Stimulated activated naive CD8-positive, alpha-beta T cell treated with anti-CD3 and anti-CD28 coated beads, Interleukin-15, Interleukin-2, amounts not matched to agents 100 ng/mL and 50 ng/mL, for 24 hours (primary cell): ENCODE data around the gene CACNA1C.

Experiments
- H3K27ac Mint-ChIP-seq: one replicate; pipeline ENCODE4 v1.8.0; 2021; ENCODE audit warnings: mild to moderate bottlenecking, mixed read lengths
- H3K27me3 Mint-ChIP-seq: one replicate; pipeline ENCODE4 v1.8.0; 2021; ENCODE audit warnings: mixed read lengths
- H3K36me3 Mint-ChIP-seq: one replicate; pipeline ENCODE4 v1.8.0; 2021; ENCODE audit warnings: low read depth, mixed read lengths
- H3K4me1 Mint-ChIP-seq: one replicate; pipeline ENCODE4 v1.8.0; 2021; ENCODE audit warnings: low read depth, mixed read lengths
- H3K4me3 Mint-ChIP-seq: one replicate; pipeline ENCODE4 v1.8.0; 2021; ENCODE audit warnings: mild to moderate bottlenecking, mixed read lengths
- H3K9me3 Mint-ChIP-seq: one replicate; pipeline ENCODE4 v1.8.0; 2021; ENCODE audit warnings: mixed read lengths

CACNA1C gene

DNA sequence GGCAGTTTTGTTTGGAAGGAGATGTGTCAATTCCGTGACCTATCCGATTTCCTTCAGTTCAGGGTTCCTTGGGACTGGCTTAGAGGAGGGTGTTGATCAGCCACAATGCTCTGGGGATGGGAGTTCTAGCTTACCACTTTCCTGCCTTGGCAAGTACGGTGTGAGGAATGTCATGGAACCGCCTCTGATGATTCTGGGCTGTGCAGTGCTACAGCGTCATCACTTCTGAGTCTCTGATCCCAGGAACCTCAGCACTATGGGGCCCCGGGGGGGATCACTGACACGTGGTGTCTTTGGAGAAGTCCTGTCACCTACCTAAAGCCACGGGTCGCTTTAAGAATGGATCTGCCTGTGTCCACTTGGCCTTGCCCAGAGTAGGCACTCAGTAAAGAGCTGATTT is 470.5 kb downstream of the CACNA1C start:
- Mint-ChIP-seq H3K27me3 (peaks cover 4% of the 10 kb centered on the region), H3K27ac (no peak overlapping the region), H3K4me1 (no peaks in the 10 kb centered on the region), H3K36me3 (no peaks in the 10 kb centered on the region), H3K9me3 (no peaks in the 10 kb centered on the region), H3K4me3 (no peak overlapping the region)

- Mint-ChIP-seq H3K27ac (no peak overlapping the region), H3K9me3 (no peaks in the 10 kb centered on the region), H3K4me1 (no peaks in the 10 kb centered on the region), H3K4me3 (no peak overlapping the region), H3K36me3 (no peaks in the 10 kb centered on the region), H3K27me3 (peaks cover 4% of the 10 kb centered on the region)
These were observed 471.1 kb downstream of the CACNA1C start for GRCh38 chr12:2523844-2524243.

DNA sequence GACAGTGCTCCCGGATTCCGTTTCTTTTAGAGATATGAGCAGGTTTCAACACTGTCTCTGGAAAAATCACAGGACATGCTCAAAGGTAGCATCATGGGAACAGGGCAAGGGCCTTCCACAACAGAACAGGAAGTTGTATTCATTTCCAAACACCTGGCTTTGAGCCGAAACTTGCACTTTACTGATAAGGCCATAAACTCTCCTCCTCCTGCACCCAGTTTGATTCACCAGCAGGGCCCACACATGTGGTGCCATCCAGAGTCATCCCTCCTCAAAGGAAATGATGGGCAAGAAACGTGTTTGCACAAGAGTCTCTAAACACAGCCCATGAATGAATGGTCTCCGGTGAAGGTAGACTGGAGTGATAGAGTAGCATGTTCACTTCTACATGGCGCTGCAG is 473.6 kb downstream of the CACNA1C start:
- no peak overlapping the region for H3K27ac Mint-ChIP-seq
- H3K4me1 Mint-ChIP-seq, result no peaks in the 10 kb centered on the region
- H3K36me3 Mint-ChIP-seq, result no peaks in the 10 kb centered on the region
- H3K9me3 Mint-ChIP-seq, result no peaks in the 10 kb centered on the region
- no peak overlapping the region for H3K4me3 Mint-ChIP-seq
- peaks cover 4% of the 10 kb centered on the region for H3K27me3 Mint-ChIP-seq

DNA sequence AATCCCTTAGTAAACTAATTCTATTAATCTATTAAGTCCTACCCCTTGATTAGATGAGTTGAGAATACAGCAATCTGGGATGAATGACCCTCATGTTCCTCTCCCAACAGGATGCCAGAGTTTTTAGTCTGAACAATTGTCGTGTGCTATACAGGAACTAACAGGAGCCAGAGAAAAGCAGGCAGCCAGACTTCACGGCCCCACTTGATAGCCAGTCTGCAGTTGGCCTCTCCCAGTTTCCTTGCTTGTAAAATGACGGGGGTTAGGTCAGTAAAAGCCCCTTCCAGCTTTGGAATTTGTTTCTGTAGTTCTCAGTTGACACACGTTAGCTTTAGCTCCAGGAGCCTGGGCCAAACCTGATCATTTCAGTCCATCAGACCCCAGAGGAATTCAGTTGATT is 475.2 kb downstream of the CACNA1C start:
- H3K4me3 Mint-ChIP-seq, result no peak overlapping the region
- H3K36me3 Mint-ChIP-seq, result no peaks in the 10 kb centered on the region
- no peaks in the 10 kb centered on the region for H3K9me3 Mint-ChIP-seq
- H3K27me3 Mint-ChIP-seq, result peaks cover 4% of the 10 kb centered on the region
- no peak overlapping the region for H3K27ac Mint-ChIP-seq
- no peaks in the 10 kb centered on the region for H3K4me1 Mint-ChIP-seq

DNA sequence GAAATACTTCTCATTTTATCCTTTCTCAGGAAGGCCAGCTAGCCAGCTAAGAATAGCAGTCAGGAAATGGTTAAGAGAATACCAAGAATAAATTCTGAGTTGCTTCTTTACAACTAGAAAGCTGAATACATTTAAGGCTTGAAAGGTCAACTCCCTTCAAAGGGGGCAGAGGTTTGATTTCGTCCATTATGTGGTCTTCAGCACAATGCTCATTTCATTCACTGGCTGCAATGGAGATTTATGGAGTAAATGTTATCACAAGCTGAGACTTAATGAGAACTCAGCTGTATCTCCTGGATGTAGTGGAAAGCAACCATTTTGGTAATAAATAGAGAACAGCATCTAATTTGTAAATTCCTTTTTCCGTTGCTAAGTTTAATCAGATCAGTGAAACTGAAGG is 477.0 kb downstream of the CACNA1C start:
- H3K27me3 Mint-ChIP-seq, result no peaks in the 10 kb centered on the region
- H3K9me3 Mint-ChIP-seq, result no peaks in the 10 kb centered on the region
- no peak overlapping the region for H3K4me3 Mint-ChIP-seq
- H3K36me3 Mint-ChIP-seq, result no peaks in the 10 kb centered on the region
- no peaks in the 10 kb centered on the region for H3K4me1 Mint-ChIP-seq
- H3K27ac Mint-ChIP-seq, result no peak overlapping the region

- Mint-ChIP-seq H3K9me3 (no peaks in the 10 kb centered on the region), H3K4me3 (no peak overlapping the region), H3K27ac (no peak overlapping the region), H3K36me3 (no peaks in the 10 kb centered on the region), H3K4me1 (no peaks in the 10 kb centered on the region), H3K27me3 (no peaks in the 10 kb centered on the region)
These were observed 478.6 kb downstream of the CACNA1C start for GRCh38 chr12:2531371-2531770.

GRCh38 chr12:2533036-2533435 is 480.2 kb downstream of the CACNA1C start:
- Mint-ChIP-seq H3K27me3 (no peaks in the 10 kb centered on the region), H3K27ac (no peak overlapping the region), H3K4me3 (no peak overlapping the region), H3K36me3 (no peaks in the 10 kb centered on the region), H3K9me3 (no peaks in the 10 kb centered on the region), H3K4me1 (no peaks in the 10 kb centered on the region)

DNA sequence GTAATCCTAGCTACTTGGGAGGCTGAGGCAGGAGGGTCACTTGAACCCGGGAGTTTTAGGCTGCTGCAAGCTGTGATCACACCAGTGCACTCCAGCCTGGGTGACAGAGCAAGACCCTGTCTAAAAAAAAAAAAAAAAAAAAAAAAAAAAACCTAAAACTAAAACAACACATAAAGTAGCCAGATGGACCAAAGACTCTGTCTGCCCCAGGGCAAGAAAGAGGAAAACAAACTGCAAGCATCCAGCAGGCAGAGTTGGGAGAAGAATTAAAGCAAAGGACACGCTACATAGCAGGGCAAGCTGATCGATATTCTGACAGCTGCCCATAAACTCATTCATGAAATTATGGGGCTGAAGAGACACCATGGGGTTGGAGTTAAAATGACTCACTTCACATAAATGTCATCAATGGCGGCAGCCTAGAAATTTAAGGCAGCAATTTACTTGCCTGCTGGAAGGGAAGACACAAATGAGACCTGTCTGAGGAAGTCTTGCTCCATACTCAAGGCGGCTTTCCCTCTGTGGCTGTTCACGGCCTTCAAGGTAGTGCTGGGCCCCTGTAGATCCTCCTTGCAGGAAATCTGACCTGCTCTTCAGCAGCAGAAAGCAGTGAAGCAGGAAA is 482.9 kb downstream of the CACNA1C start:
- Mint-ChIP-seq H3K4me3 (no peak overlapping the region), H3K4me1 (no peaks in the 10 kb centered on the region), H3K27me3 (no peaks in the 10 kb centered on the region), H3K9me3 (no peaks in the 10 kb centered on the region), H3K27ac (no peak overlapping the region), H3K36me3 (no peaks in the 10 kb centered on the region)

GRCh38 chr12:2536724-2537123 is 483.9 kb downstream of the CACNA1C start:
- Mint-ChIP-seq H3K4me3 (no peak overlapping the region), H3K27me3 (no peaks in the 10 kb centered on the region), H3K27ac (no peak overlapping the region), H3K36me3 (no peaks in the 10 kb centered on the region), H3K9me3 (no peaks in the 10 kb centered on the region), H3K4me1 (no peaks in the 10 kb centered on the region)

- Mint-ChIP-seq H3K27ac (no peak overlapping the region), H3K27me3 (no peaks in the 10 kb centered on the region), H3K4me1 (no peaks in the 10 kb centered on the region), H3K36me3 (no peaks in the 10 kb centered on the region), H3K9me3 (no peaks in the 10 kb centered on the region), H3K4me3 (no peak overlapping the region)
These were observed 485.2 kb downstream of the CACNA1C start for GRCh38 chr12:2537868-2538541.

DNA sequence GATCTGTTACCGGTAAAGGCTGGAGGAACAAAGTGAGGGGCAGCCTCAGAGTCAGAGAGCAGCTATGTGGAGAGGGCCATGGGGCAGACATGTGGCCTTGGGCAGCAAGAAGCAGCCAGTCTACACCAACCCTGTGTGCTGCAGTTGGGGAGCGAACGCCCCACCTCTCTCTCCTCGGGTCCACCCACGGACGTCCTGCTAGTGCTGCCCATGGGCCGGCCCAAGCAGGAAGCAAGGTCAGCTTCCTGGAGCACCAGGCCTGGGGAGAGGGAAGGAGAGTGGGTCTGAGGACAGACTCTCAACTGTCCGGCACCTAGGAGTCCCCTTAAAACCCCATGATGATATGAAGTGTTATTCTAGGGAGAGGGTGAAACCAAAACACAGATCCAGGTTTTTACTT is 487.2 kb downstream of the CACNA1C start:
- H3K4me1 Mint-ChIP-seq, result no peaks in the 10 kb centered on the region
- H3K9me3 Mint-ChIP-seq, result no peaks in the 10 kb centered on the region
- no peak overlapping the region for H3K27ac Mint-ChIP-seq
- H3K27me3 Mint-ChIP-seq, result peaks cover 8% of the 10 kb centered on the region
- H3K4me3 Mint-ChIP-seq, result no peak overlapping the region
- H3K36me3 Mint-ChIP-seq, result no peaks in the 10 kb centered on the region

DNA sequence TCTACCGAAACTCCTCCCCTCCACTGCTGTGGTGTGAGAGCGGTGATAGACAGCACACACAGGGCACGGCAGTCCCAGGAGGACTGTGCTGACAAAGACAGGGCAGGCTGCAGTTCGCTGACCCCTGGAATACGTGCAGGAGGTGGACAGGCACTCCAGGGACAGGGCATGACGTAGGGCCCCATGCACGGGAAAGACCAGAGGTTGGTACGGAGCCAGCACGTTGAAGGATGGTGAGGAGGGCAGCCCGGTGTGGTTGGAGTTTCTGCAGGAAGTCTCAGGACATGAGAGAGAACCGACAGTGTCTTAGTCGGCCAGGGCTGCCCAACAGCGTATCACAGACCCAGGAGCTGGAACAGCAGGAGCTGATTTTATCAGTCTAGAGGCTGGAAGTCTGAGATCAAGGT is 487.8 kb downstream of the CACNA1C start:
- peaks cover 8% of the 10 kb centered on the region for H3K27me3 Mint-ChIP-seq

DNA sequence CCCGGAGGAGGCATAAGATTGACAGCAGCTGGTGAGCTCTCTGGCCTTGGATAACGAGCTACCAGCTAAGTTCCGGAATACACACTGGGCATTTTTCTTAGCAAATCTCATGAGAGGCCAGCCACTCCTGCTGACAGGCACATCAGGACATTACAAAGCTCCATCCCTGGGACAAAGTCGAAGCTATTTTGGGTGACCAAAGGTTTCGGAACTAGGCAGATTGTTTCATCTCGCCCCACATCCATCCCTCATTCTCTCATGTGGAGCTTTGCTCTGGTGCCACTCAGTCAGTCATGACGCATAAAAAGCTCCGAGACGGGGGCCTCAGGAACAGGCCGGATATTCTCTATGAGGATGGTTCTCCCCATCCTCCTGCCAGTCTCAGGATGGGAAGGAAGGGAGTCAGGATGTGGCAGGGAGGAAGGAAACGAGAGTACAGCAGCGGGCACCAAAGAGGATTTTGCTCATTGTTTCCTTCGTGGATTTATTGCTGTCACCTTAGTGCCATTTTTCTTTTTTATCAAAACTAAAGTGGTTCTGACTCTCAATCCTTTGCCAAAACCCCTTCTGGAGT is 488.9 kb downstream of the CACNA1C start:
- Mint-ChIP-seq H3K36me3 (no peaks in the 10 kb centered on the region), H3K4me1 (no peaks in the 10 kb centered on the region), H3K27ac (no peak overlapping the region), H3K4me3 (no peak overlapping the region), H3K9me3 (no peaks in the 10 kb centered on the region), H3K27me3 (peaks cover 8% of the 10 kb centered on the region)

More for the DNA sequence above, 487.8 kb downstream of the CACNA1C start:
- Mint-ChIP-seq H3K4me1 (no peaks in the 10 kb centered on the region), H3K36me3 (no peaks in the 10 kb centered on the region), H3K27ac (no peak overlapping the region), H3K4me3 (no peak overlapping the region), H3K9me3 (no peaks in the 10 kb centered on the region)

DNA sequence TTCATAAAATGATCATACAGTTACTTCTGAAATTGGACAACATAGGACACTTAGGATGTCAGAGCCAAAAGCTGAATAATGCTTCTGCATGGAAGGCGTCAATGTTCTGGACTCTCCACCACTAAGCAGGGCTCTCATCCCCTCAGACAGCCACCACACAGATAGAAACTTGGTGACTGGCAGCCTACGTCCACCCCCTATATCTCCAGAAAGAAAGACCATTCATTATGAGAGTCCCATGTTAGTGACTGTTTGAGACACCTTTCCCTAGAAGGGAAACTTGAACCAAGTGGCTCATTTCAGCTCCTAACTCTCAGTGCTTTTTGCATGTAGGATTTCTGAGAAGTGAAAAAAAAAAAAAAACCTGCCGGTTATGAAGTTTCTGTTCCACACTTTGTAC is 491.0 kb downstream of the CACNA1C start:
- no peaks in the 10 kb centered on the region for H3K4me1 Mint-ChIP-seq
- H3K36me3 Mint-ChIP-seq, result no peaks in the 10 kb centered on the region
- no peaks in the 10 kb centered on the region for H3K9me3 Mint-ChIP-seq
- peaks cover 8% of the 10 kb centered on the region for H3K27me3 Mint-ChIP-seq
- H3K27ac Mint-ChIP-seq, result no peak overlapping the region
- H3K4me3 Mint-ChIP-seq, result no peak overlapping the region

DNA sequence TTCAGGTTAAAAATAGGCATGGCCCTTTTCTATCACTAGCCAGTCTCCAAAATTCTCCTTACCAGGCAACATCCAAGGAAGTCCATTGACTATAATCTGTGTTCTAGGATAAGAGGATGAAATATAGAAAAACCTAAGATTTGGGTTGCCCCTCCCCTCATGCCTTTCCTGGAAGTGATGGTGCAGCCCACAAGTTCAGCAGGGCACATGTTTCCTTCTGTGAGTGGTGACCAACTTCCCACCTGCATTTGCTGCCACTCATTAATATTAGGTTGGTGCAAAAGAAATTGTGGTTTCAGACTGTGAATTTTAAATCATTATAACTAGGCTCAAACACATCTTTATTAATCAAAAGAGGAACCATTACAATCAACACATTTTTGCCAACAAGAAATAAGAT is 491.4 kb downstream of the CACNA1C start:
- Mint-ChIP-seq H3K27me3 (peaks cover 8% of the 10 kb centered on the region), H3K36me3 (no peaks in the 10 kb centered on the region), H3K9me3 (no peaks in the 10 kb centered on the region), H3K4me1 (no peaks in the 10 kb centered on the region), H3K27ac (no peak overlapping the region), H3K4me3 (no peak overlapping the region)
